Psoas muscle (tissue), 8 donors: ENCODE measurements around the gene GARIN3. TPM values are rescaled to one million over a fixed set of nuclear protein-coding genes. Genes with fewer than 3 reads are reported as not detected.
"Not testable (repeated sequence)": the region's sequence is repeated elsewhere in the genome, so short reads cannot be mapped to it uniquely, and the experiment has no call there.

Experiments
- ATAC-seq, 4 donors: fragments of 200-7000 bp; cut with Tn5 transposase; one replicate each; pipeline ENCODE4 v1.9.1; 2020; ENCODE audit warnings: moderate library complexity in 3 of 4, mild to moderate bottlenecking in 2 of 4
- DNase-seq, 2 donors: peaks; one replicate each; pipeline ENCODE4 v3.0.0-alpha.2; 2020
- H3K27ac ChIP-seq: fragments of 200-600 bp; one replicate; pipeline ENCODE4 v1.8.0; 2022
- H3K27me3 ChIP-seq, 3 donors: fragments of 200-600 bp in 1 of 3; one replicate each; pipeline versions ENCODE4 v1.6.1 to v1.8.0; 2013 to 2022; ENCODE audit warnings: low read length in 2 of 3, mild to moderate bottlenecking in 2 of 3, moderate library complexity in 1 of 3; ENCODE audit not compliant: insufficient read depth in 3 of 3
- H3K36me3 ChIP-seq, 2 donors: fragments of 200-600 bp in 1 of 2; one replicate each; pipeline versions ENCODE4 v1.6.1 to v1.8.0; 2013 to 2022; ENCODE audit warnings: low read depth in 1 of 2, mild to moderate bottlenecking in 1 of 2, moderate library complexity in 1 of 2; ENCODE audit not compliant: insufficient read depth in 1 of 2
- H3K4me1 ChIP-seq: fragments of 200-600 bp; one replicate; pipeline ENCODE4 v1.8.0; 2022
- H3K4me3 ChIP-seq: fragments of 200-600 bp; one replicate; pipeline ENCODE4 v1.8.0; 2022; ENCODE audit warnings: mild to moderate bottlenecking
- H3K9me3 ChIP-seq: fragments of 200-600 bp; one replicate; pipeline ENCODE4 v1.8.0; 2022
- WGBS, 3 donors: extraction: QIAGEN DNeasy Blood & Tissue Kit; methylation state at CpG; one replicate each; pipeline versions ENCODE4 v1.1.6 to v1.1.7; 2013; 5-methylcytosine and 5-hydroxymethylcytosine counted together
- intact Hi-C, 2 donors: fragments of 100-400 bp; cut with DNase I; formaldehyde crosslinking; loops; one replicate each; pipeline versions ENCODE4 v1.11.0 to v1.14.2; 2022
- polyA plus RNA-seq, 3 donors: library from polyadenylated mRNA; stranded (reverse); fragments of 200-250 nt; gene quantifications; one replicate each; pipeline ENCODE4 v1.2.3, GENCODE V29; 2013
- total RNA-seq, 4 donors: library from RNA; stranded (reverse); fragmentation: NEBNext Ultra II Directional in 2 of 4; extraction: Animal tissue kit (Norgen Biotek cat#: 25700) in 2 of 4; gene quantifications; one replicate each; pipeline versions ENCODE4 v1.2.1 to v1.2.4, GENCODE V29; 2021 to 2023
- TF ChIP-seq, protein P1 (sequence below): fragments of 200-600 bp; IDR thresholded peaks from one replicate; pipeline ENCODE4 v1.8.0; 2022; ENCODE audit warnings: antibody characterized with exemption
- donor health status: healthy with polysubstance abuse.
- donor health status: DM: no; HTN: no; CAD: no; lungs with moderate emphysema.
- donor health status: Bipolar disorder and iron deficiency.
- donor health status: healthy.
- donor health status: DM: yes; HTN: yes; CAD: no.
- donor health status: DM: no; HTN: no; CAD: no.
- donor health status: DM: no; HTN: no; CAD: no.
- donor health status: DM: yes; HTN: yes; CAD: no.

The GARIN3 gene
- total and polyA plus RNA-seq, 7 donors = not detected

DNA sequence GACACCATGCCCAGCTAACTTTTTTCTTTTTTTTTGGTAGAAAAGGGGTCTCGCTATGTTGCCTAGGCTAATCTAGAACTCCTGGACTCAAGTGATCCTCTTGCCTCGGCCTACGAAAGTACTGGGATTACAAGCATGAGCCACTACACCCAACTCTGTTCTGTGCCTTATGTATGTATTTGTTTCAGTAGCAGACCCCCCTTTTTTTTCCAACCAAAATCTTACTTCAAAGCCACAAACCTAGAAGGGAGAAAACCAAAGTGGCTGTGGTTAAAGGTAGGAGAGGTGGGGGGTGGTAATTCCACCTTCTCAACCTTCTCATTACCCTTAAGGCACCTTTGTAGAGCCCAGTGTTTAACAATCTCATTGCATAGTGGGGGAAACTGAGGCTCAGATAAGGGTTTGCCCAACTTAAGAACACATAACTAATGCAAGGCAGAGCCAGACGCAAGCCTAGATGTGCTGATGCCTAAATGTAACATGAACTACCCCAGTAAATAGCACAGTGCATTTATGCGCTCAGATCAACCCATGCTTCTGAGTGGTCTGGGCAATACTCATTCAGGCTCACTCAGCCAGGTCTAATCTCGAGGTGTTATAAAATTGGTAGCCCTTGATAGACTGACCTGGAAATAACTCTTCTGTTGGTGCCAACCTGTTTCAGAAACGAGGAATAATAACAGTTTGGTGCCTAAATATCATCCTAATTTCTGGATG lies 47.6 kb upstream of the GARIN3 start:
- TF ChIP-seq, protein P1, sequence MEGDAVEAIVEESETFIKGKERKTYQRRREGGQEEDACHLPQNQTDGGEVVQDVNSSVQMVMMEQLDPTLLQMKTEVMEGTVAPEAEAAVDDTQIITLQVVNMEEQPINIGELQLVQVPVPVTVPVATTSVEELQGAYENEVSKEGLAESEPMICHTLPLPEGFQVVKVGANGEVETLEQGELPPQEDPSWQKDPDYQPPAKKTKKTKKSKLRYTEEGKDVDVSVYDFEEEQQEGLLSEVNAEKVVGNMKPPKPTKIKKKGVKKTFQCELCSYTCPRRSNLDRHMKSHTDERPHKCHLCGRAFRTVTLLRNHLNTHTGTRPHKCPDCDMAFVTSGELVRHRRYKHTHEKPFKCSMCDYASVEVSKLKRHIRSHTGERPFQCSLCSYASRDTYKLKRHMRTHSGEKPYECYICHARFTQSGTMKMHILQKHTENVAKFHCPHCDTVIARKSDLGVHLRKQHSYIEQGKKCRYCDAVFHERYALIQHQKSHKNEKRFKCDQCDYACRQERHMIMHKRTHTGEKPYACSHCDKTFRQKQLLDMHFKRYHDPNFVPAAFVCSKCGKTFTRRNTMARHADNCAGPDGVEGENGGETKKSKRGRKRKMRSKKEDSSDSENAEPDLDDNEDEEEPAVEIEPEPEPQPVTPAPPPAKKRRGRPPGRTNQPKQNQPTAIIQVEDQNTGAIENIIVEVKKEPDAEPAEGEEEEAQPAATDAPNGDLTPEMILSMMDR = no peak
- DNase-seq = no peak
- H3K4me1 ChIP-seq = no peaks in the 10 kb centered on the region
- 79 to 87% (median 85%) methylated on average over 7 of the region's 7 CpGs for WGBS, 3 donors
- intact Hi-C loops = no loop called here
- H3K9me3 ChIP-seq = no peaks in the 10 kb centered on the region
- H3K36me3 ChIP-seq = no peaks in the 10 kb centered on the region
- H3K27ac ChIP-seq = no peak overlapping the region
- H3K4me3 ChIP-seq = no peak overlapping the region
- ATAC-seq = no peak
- no peaks in the 10 kb centered on the region for H3K27me3 ChIP-seq

DNA sequence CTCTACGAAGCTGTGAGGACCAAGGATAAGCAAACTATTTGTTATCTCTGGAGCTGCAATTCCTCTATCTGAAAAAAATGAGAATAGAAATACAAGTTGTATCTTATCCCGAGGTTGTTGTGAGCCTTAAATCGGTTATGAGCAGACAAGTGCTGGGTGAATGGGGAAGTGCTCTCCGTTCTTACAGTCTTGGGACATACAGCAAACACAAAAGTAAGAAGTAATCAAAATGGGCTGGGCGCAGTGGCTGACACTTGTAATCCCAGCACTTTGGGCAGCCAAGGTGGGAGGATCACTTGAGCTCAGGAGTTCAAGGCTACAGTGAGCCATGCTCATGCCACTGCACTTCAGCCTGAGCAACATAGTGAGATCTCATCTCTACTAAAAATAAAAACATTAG lies 46.2 kb upstream of the GARIN3 start:
- 87 to 89% (median 89%) methylated on average over 5 of the region's 5 CpGs for WGBS, 3 donors
- DNase-seq = no peak
- no peak for ATAC-seq
- Histone ChIP-seq H3K4me3 (no peak overlapping the region), H3K27ac (no peak overlapping the region), H3K36me3 (no peaks in the 10 kb centered on the region), H3K27me3 (peaks cover 0 to 2% (median 0%) of the 10 kb centered on the region in 3 donors), H3K4me1 (no peaks in the 10 kb centered on the region), H3K9me3 (no peaks in the 10 kb centered on the region)
- TF ChIP-seq, protein P1 = no peak
- intact Hi-C loops = no loop called here

DNA sequence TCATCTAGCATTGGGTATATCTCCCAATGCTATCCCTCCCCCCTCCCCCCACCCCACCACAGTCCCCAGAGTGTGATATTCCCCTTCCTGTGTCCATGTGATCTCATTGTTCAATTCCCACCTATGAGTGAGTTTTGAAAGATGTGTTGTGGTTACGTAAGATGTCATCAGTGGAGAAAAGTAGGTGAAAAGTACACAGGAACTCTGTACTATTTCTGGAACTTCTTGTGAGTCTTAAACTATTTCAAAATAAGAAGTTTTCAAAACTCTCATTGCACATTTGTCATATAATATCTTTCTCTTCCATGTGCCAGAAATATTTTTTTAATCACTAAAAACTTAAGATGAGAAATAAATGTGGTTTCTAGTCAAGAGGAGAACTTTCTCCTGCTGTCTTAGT lies 44.6 kb upstream of the GARIN3 start:
- H3K9me3 ChIP-seq, H3K36me3 ChIP-seq, H3K27ac ChIP-seq, H3K4me3 ChIP-seq, H3K27me3 ChIP-seq, H3K4me1 ChIP-seq, ATAC-seq, DNase-seq, intact Hi-C loops: not testable (repeated sequence)
- 54 to 64% (median 61%) methylated on average over 1 of the region's 1 CpG for WGBS, 3 donors

DNA sequence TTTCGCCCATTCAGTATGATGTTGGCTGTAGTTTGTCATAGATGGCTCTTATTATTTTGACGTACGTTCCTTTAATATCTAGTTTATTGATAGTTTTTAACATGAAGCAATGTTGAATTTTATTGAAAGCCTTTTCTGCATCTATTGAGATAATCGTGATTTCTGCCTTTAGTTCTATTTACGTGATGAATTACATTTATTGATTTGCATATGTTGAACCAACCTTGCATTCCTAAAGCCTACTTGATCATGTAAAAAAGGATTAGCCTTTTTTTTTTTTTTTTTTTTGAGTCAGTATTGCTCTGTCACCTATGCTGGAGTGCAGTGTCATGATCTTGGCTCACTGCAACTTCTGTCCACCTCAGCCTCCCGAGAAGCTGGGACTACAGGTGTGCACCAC lies 39.6 kb upstream of the GARIN3 start:
- Histone ChIP-seq H3K27ac (no peak overlapping the region), H3K4me1 (no peaks in the 10 kb centered on the region), H3K9me3 (no peaks in the 10 kb centered on the region), H3K36me3 (no peaks in the 10 kb centered on the region), H3K27me3 (peaks cover 0 to 2% (median 0%) of the 10 kb centered on the region in 3 donors), H3K4me3 (no peak overlapping the region)
- DNase-seq = no peak
- TF ChIP-seq, protein P1 = no peak
- intact Hi-C loops = no loop called here
- WGBS, 3 donors = 77 to 88% (median 80%) methylated on average over 6 of the region's 6 CpGs
- ATAC-seq = no peak

DNA sequence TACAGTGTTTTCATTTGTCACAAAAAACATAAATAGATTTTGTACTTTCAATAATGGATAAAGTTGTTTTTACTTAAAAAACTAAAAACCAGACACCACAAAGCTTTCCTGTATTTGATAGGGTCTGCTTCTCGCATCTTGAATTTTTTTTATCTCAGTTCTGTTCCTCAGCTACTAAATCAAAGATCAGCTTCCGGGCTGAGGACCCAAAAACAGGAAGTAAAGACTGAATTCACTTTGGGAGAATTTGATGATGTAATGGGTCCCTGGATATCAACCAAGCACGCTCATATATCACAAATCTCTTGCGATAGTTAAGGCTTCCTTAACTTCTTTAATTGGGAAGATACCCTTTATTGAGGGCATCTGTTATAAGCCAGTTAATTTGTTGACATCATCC lies 38.7 kb upstream of the GARIN3 start:
- TF ChIP-seq, protein P1 = no peak
- DNase-seq = no peak
- 59 to 72% (median 70%) methylated on average over 4 of the region's 4 CpGs for WGBS, 3 donors

More for the DNA sequence above, 38.7 kb upstream of the GARIN3 start:
- Histone ChIP-seq H3K4me1 (no peaks in the 10 kb centered on the region), H3K9me3 (no peaks in the 10 kb centered on the region), H3K36me3 (no peaks in the 10 kb centered on the region), H3K4me3 (no peak overlapping the region), H3K27me3 (peaks cover 0 to 2% (median 0%) of the 10 kb centered on the region in 3 donors), H3K27ac (no peak overlapping the region)
- intact Hi-C loops = no loop called here
- ATAC-seq = no peak
